HEK293 (cell line): ENCODE measurements around the gene RHOBTB3.

ENCODE experiments used
- CTCF ChIA-PET: fragments of 350-600 bp; formaldehyde crosslinking; extraction: SDS; loops from one replicate; lab custom pipeline; 2021; ENCODE audit warnings: antibody characterized with exemption; lab: Yijun Ruan, JAX
- POLR2A ChIA-PET: fragments of 300-600 bp; formaldehyde crosslinking; extraction: SDS; loops from one replicate; lab custom pipeline; 2020; ENCODE audit warnings: antibody characterized with exemption, inconsistent platforms; lab: Yijun Ruan, JAX
- H3K27ac ChIP-seq: fragments of 200-500 bp; sonication (Bioruptor generic); 2 replicates; pipeline ENCODE4 v1.5.1; 2014; ENCODE audit warnings: low read depth, low read length, control low read depth, inconsistent platforms; ENCODE audit errors: extremely low read depth
- H3K36me3 ChIP-seq, 2 experiments: fragments of 200-500 bp in 1 of 2; sonication (Bioruptor generic) in 1 of 2; 1 replicate in 1 of 2; 2 replicates in 1 of 2; pipeline ENCODE4 v1.5.1; 2014 to 2017; ENCODE audit warnings: inconsistent platforms in 2 of 2, low read length in 2 of 2; ENCODE audit not compliant: control insufficient read depth in 2 of 2, insufficient read depth in 1 of 2
- H3K4me1 ChIP-seq: fragments of 200-500 bp; sonication (Bioruptor generic); 2 replicates; pipeline ENCODE4 v1.5.1; 2014; ENCODE audit warnings: mild to moderate bottlenecking, low read length, inconsistent platforms; ENCODE audit not compliant: control insufficient read depth, insufficient read depth
- H3K4me3 ChIP-seq: 2 replicates; pipeline ENCODE4 v1.5.1; 2011; ENCODE audit warnings: low read depth, mild to moderate bottlenecking, control low read depth, low read length, moderate library complexity
- H3K9me3 ChIP-seq: fragments of 200-500 bp; sonication (Bioruptor generic); 2 replicates; pipeline ENCODE4 v1.5.1; 2014; ENCODE audit warnings: low read depth, low read length, inconsistent platforms; ENCODE audit not compliant: control insufficient read depth, insufficient read depth
- GLI2 ChIP-seq: fragments of 450-650 bp; formaldehyde crosslinking; IDR thresholded peaks from 2 replicates; pipeline ENCODE4; 2017; ENCODE audit warnings: missing biosample characterization, missing genetic modification characterization, low read depth, borderline replicate concordance
- GLIS2 ChIP-seq: fragments of 450-650 bp; formaldehyde crosslinking; IDR thresholded peaks from 2 replicates; pipeline ENCODE4 v1.5.1; 2016; ENCODE audit warnings: missing biosample characterization, missing genetic modification characterization
- HOXA7 ChIP-seq: sonication (generic); formaldehyde crosslinking; IDR thresholded peaks from 2 replicates; pipeline ENCODE4 v1.8.1; 2022; ENCODE audit warnings: missing genetic modification reagents, borderline replicate concordance
- HOXC10 ChIP-seq: sonication (generic); formaldehyde crosslinking; IDR thresholded peaks from 2 replicates; pipeline ENCODE4 v1.8.1; 2023; ENCODE audit warnings: mild to moderate bottlenecking, missing genetic modification reagents
- IKZF3 ChIP-seq: fragments of 450-650 bp; IDR thresholded peaks from 2 replicates; pipeline ENCODE4 v1.5.0; 2018; ENCODE audit warnings: missing biosample characterization, mild to moderate bottlenecking, missing genetic modification characterization, moderate library complexity
- KLF10 ChIP-seq: fragments of 450-650 bp; IDR thresholded peaks from 2 replicates; pipeline ENCODE4 v1.5.1; 2018; ENCODE audit warnings: missing biosample characterization, mild to moderate bottlenecking, missing genetic modification characterization
- KLF9 ChIP-seq: fragments of 450-650 bp; formaldehyde crosslinking; IDR thresholded peaks from 2 replicates; pipeline ENCODE4 v1.5.1; 2016; ENCODE audit warnings: missing biosample characterization, missing genetic modification characterization, low read depth
- MEIS1 ChIP-seq: sonication (generic); formaldehyde crosslinking; IDR thresholded peaks from 2 replicates; pipeline ENCODE4 v1.8.1; 2022; ENCODE audit warnings: missing genetic modification reagents, mild to moderate bottlenecking, borderline replicate concordance
- MZF1 ChIP-seq: fragments of 450-650 bp; formaldehyde crosslinking; IDR thresholded peaks from 2 replicates; pipeline ENCODE4 v1.5.1; 2017; ENCODE audit warnings: missing biosample characterization, missing genetic modification characterization, borderline replicate concordance
- OSR2 ChIP-seq: fragments of 450-650 bp; formaldehyde crosslinking; IDR thresholded peaks from 2 replicates; pipeline ENCODE4 v1.5.1; 2016; ENCODE audit warnings: missing biosample characterization, missing genetic modification characterization
- SP7 ChIP-seq: fragments of 450-650 bp; formaldehyde crosslinking; IDR thresholded peaks from 2 replicates; pipeline ENCODE4 v1.5.1; 2016; ENCODE audit warnings: missing biosample characterization, missing genetic modification characterization
- TRIM28 ChIP-seq: IDR thresholded peaks from 2 replicates; pipeline ENCODE4 v1.6.1; 2011; ENCODE audit warnings: low read length, control low read depth, borderline replicate concordance
- ZBTB17 ChIP-seq: fragments of 450-650 bp; formaldehyde crosslinking; IDR thresholded peaks from 2 replicates; pipeline ENCODE4 v1.5.1; 2016; ENCODE audit warnings: missing biosample characterization, missing genetic modification characterization
- ZBTB20 ChIP-seq: fragments of 450-650 bp; formaldehyde crosslinking; IDR thresholded peaks from 2 replicates; pipeline ENCODE4 v1.5.1; 2016; ENCODE audit warnings: missing biosample characterization, missing genetic modification characterization
- ZFHX2 ChIP-seq: fragments of 450-650 bp; formaldehyde crosslinking; conservative IDR thresholded peaks from 2 replicates; pipeline ENCODE4 v1.5.1; 2016; ENCODE audit warnings: missing biosample characterization, missing genetic modification characterization
- ZNF184 ChIP-seq: fragments of 450-650 bp; IDR thresholded peaks from 2 replicates; pipeline ENCODE4 v1.5.1; 2018; ENCODE audit warnings: missing biosample characterization, mild to moderate bottlenecking, missing genetic modification characterization
- ZNF221 ChIP-seq: fragments of 450-650 bp; formaldehyde crosslinking; IDR thresholded peaks from 2 replicates; pipeline ENCODE4 v1.5.1; 2017; ENCODE audit warnings: missing biosample characterization, missing genetic modification characterization, borderline replicate concordance
- ZNF335 ChIP-seq: fragments of 450-650 bp; formaldehyde crosslinking; conservative IDR thresholded peaks from 2 replicates; pipeline ENCODE4 v1.5.1; 2016; ENCODE audit warnings: missing biosample characterization, missing genetic modification characterization
- ZNF366 ChIP-seq: fragments of 450-650 bp; formaldehyde crosslinking; conservative IDR thresholded peaks from 2 replicates; pipeline ENCODE4 v1.5.1; 2016; ENCODE audit warnings: missing biosample characterization, missing genetic modification characterization
- ZNF423 ChIP-seq: fragments of 450-650 bp; formaldehyde crosslinking; IDR thresholded peaks from 2 replicates; pipeline ENCODE4 v1.5.1; 2016; ENCODE audit warnings: missing biosample characterization, missing genetic modification characterization
- ZNF48 ChIP-seq: fragments of 450-650 bp; formaldehyde crosslinking; IDR thresholded peaks from 2 replicates; pipeline ENCODE4 v1.5.1; 2016; ENCODE audit warnings: missing biosample characterization, missing genetic modification characterization
- ZNF501 ChIP-seq: fragments of 450-650 bp; formaldehyde crosslinking; IDR thresholded peaks from 2 replicates; pipeline ENCODE4 v1.5.1; 2016; ENCODE audit warnings: missing biosample characterization, missing genetic modification characterization
- ZNF626 ChIP-seq: fragments of 450-650 bp; sonication (Bioruptor Pico); formaldehyde crosslinking; IDR thresholded peaks from 2 replicates; pipeline ENCODE4 v1.5.1; 2018; ENCODE audit warnings: missing biosample characterization, missing genetic modification characterization, inconsistent platforms
- ZNF768 ChIP-seq: fragments of 450-650 bp; formaldehyde crosslinking; IDR thresholded peaks from 2 replicates; pipeline ENCODE4 v1.5.1; 2018; ENCODE audit warnings: missing biosample characterization, mild to moderate bottlenecking, missing genetic modification characterization
- ZSCAN30 ChIP-seq: fragments of 450-650 bp; IDR thresholded peaks from 2 replicates; pipeline ENCODE4 v1.5.1; 2018; ENCODE audit warnings: missing biosample characterization, mild to moderate bottlenecking, missing genetic modification characterization, moderate library complexity
- TF ChIP-seq, protein P1 (sequence below): fragments of 450-650 bp; formaldehyde crosslinking; IDR thresholded peaks from 2 replicates; pipeline ENCODE4 v1.5.1; 2016; ENCODE audit warnings: missing biosample characterization, missing genetic modification characterization
- TF ChIP-seq, protein P2 (sequence below): fragments of 450-650 bp; formaldehyde crosslinking; IDR thresholded peaks from 2 replicates; pipeline ENCODE4 v1.5.1; 2017; ENCODE audit warnings: missing biosample characterization, missing genetic modification characterization
- TF ChIP-seq, protein P3 (sequence below): fragments of 450-650 bp; formaldehyde crosslinking; IDR thresholded peaks from 2 replicates; pipeline ENCODE4 v1.5.1; 2016; ENCODE audit warnings: missing biosample characterization, missing genetic modification characterization
- TF ChIP-seq, protein P4 (sequence below): fragments of 450-650 bp; formaldehyde crosslinking; IDR thresholded peaks from 2 replicates; pipeline ENCODE4 v1.5.1; 2016; ENCODE audit warnings: missing biosample characterization, missing genetic modification characterization

The RHOBTB3 gene, protein sequence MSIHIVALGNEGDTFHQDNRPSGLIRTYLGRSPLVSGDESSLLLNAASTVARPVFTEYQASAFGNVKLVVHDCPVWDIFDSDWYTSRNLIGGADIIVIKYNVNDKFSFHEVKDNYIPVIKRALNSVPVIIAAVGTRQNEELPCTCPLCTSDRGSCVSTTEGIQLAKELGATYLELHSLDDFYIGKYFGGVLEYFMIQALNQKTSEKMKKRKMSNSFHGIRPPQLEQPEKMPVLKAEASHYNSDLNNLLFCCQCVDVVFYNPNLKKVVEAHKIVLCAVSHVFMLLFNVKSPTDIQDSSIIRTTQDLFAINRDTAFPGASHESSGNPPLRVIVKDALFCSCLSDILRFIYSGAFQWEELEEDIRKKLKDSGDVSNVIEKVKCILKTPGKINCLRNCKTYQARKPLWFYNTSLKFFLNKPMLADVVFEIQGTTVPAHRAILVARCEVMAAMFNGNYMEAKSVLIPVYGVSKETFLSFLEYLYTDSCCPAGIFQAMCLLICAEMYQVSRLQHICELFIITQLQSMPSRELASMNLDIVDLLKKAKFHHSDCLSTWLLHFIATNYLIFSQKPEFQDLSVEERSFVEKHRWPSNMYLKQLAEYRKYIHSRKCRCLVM

DNA sequence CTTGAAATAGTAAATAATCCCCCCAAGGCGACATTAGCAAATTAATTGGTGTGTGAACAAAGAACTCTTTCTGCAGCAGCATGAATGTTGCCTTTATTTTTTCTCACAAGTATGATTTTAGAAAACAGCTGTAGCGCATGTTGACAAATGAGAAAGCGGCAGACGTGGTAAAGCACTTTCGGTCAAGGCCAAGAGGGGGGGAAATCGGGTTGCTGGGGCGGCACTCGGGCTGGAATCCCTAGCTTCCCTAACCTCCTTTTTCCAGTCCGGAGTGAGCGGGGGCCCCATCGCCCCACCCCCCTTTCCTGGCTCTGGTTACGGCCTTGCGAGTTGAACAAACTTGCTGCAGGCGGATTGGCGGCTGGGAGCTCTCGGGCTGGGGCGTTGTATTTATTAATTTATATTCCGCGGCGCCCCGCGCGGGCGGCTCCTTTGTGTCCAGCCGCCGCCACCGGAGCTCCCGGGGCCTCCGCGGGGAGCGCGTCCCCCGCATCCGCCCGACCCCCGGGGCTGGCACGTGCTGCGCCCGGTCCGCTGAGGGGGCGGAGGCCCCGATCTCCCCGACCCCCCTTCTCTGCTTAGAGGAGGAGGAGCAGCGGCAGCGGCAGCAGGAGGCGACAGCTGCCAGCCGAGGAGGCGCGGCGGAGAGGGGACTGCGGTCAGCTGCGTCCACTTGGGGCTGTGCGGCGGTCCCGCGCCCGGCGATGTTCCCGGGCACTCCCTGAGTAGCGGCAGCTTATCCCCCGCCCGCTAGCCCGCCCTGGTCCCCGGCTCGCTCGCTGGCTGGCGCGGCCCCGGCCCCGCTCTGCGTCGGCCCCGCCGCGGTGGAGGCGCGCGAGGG, at the start of gene RHOBTB3:
RHOBTB3 (plus strand) TSS at position 607 of the 841 bp plus-strand sequence. CDS start 347 bp downstream, outside the sequence.
- H3K4me3 ChIP-seq, result peak within 1 kb of the TSS; percentile 93
- H3K27ac ChIP-seq, result peak within 1 kb of the TSS; percentile 93
- peaks cover 3 to 16% of the 10 kb centered on the region in 2 experiments; a peak in 2 of 3 replicates for H3K36me3 ChIP-seq
- peaks cover 8% of the 10 kb centered on the region for H3K4me1 ChIP-seq
- H3K9me3 ChIP-seq, result no peaks in the 10 kb centered on the region
- ChIA-PET POLR2A (interaction anchor here (0.7 to 3.4 kb wide), 19 partner anchors 9 to 104 kb away, joined by 3 to 34 read pairs (median 4); partner anchors contain the start of genes GLRX and RFESD), CTCF (interaction anchor here (0.7 to 1.9 kb wide), 9 partner anchors 9 to 116 kb away, joined by 3 to 10 read pairs (median 4); partner anchors contain the start of gene RFESD)
- TF ChIP-seq HOXC10 (0 out of 2 replicates have a peak, but pooled peaks have one; percentile 59), ZNF366 (tag by site-specific recombination) (peak; percentile 79), MZF1 (tag by site-specific recombination) (peak; percentile 83), ZBTB20 (tag by site-specific recombination) (peak; percentile 73; the same call in 1 of the 2 replicates), ZNF768 (tag by site-specific recombination) (no peak), KLF10 (tag by site-specific recombination) (peak; percentile 73), GLIS2 (tag by site-specific recombination) (peak; percentile 92), SP7 (tag by site-specific recombination) (peak; percentile 72), ZNF626 (tag by site-specific recombination) (0 out of 2 replicates have a peak, but pooled peaks have one; percentile 41), ZNF48 (tag by site-specific recombination) (no peak), ZNF221 (tag by site-specific recombination) (no peak), ZFHX2 (peak; percentile 97), HOXA7 (CRISPR knock-in tag) (no peak), ZNF184 (tag by site-specific recombination) (no peak), TRIM28 (peak; percentile 66; the same call in 1 of the 2 replicates), GLI2 (tag by site-specific recombination) (no peak), ZBTB17 (tag by site-specific recombination) (peak; percentile 48; the same call in 1 of the 2 replicates), KLF9 (tag by site-specific recombination) (peak; percentile 75), ZNF423 (tag by site-specific recombination) (peak; percentile 70; the same call in 1 of the 2 replicates), ZNF501 (tag by site-specific recombination) (no peak; the same call in 1 of the 2 replicates), OSR2 (tag by site-specific recombination) (peak; percentile 87), ZNF335 (peak; percentile 92), ZSCAN30 (tag by site-specific recombination) (peak; percentile 86), IKZF3 (peak; percentile 97), MEIS1 (CRISPR knock-in tag) (0 out of 2 replicates have a peak, but pooled peaks have one; percentile 22)
- TF ChIP-seq, protein P1, sequence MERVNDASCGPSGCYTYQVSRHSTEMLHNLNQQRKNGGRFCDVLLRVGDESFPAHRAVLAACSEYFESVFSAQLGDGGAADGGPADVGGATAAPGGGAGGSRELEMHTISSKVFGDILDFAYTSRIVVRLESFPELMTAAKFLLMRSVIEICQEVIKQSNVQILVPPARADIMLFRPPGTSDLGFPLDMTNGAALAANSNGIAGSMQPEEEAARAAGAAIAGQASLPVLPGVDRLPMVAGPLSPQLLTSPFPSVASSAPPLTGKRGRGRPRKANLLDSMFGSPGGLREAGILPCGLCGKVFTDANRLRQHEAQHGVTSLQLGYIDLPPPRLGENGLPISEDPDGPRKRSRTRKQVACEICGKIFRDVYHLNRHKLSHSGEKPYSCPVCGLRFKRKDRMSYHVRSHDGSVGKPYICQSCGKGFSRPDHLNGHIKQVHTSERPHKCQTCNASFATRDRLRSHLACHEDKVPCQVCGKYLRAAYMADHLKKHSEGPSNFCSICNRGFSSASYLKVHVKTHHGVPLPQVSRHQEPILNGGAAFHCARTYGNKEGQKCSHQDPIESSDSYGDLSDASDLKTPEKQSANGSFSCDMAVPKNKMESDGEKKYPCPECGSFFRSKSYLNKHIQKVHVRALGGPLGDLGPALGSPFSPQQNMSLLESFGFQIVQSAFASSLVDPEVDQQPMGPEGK, result peak; percentile 95
- TF ChIP-seq, protein P2, sequence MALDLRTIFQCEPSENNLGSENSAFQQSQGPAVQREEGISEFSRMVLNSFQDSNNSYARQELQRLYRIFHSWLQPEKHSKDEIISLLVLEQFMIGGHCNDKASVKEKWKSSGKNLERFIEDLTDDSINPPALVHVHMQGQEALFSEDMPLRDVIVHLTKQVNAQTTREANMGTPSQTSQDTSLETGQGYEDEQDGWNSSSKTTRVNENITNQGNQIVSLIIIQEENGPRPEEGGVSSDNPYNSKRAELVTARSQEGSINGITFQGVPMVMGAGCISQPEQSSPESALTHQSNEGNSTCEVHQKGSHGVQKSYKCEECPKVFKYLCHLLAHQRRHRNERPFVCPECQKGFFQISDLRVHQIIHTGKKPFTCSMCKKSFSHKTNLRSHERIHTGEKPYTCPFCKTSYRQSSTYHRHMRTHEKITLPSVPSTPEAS, result no peak
- TF ChIP-seq, protein P3, sequence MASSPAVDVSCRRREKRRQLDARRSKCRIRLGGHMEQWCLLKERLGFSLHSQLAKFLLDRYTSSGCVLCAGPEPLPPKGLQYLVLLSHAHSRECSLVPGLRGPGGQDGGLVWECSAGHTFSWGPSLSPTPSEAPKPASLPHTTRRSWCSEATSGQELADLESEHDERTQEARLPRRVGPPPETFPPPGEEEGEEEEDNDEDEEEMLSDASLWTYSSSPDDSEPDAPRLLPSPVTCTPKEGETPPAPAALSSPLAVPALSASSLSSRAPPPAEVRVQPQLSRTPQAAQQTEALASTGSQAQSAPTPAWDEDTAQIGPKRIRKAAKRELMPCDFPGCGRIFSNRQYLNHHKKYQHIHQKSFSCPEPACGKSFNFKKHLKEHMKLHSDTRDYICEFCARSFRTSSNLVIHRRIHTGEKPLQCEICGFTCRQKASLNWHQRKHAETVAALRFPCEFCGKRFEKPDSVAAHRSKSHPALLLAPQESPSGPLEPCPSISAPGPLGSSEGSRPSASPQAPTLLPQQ (tag by site-specific recombination), result peak; percentile 79
- TF ChIP-seq, protein P4, sequence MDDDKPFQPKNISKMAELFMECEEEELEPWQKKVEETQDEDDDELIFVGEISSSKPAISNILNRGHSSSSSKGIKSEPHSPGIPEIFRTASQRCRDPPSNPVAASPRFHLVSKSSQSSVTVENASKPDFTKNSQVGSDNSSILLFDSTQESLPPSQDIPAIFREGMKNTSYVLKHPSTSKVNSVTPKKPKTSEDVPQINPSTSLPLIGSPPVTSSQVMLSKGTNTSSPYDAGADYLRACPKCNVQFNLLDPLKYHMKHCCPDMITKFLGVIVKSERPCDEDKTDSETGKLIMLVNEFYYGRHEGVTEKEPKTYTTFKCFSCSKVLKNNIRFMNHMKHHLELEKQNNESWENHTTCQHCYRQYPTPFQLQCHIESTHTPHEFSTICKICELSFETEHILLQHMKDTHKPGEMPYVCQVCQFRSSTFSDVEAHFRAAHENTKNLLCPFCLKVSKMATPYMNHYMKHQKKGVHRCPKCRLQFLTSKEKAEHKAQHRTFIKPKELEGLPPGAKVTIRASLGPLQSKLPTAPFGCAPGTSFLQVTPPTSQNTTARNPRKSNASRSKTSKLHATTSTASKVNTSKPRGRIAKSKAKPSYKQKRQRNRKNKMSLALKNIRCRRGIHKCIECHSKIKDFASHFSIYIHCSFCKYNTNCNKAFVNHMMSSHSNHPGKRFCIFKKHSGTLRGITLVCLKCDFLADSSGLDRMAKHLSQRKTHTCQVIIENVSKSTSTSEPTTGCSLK (tag by site-specific recombination), result no peak
